Dedifferentiated amniotic fluid mesenchymal stem cell (primary cell): ENCODE data around the gene IL10RA.

Experiments
- DNase-seq: peaks from one replicate; pipeline ENCODE4 v3.0.0-alpha.2; 2016; ENCODE audit errors: extremely low spot score

The IL10RA gene

GRCh38 chr11:117992620-117993019 is 6.4 kb downstream of the IL10RA start:
- DNase-seq = no peak

GRCh38 chr11:117993988-117994745 is 8.0 kb downstream of the IL10RA start:
- DNase-seq = no peak

- no peak for DNase-seq
These were observed 9.3 kb downstream of the IL10RA start for GRCh38 chr11:117995472-117995871.

- no peak for DNase-seq
These were observed 9.9 kb downstream of the IL10RA start for GRCh38 chr11:117996058-117996457.

GRCh38 chr11:117997406-117997805 is 11.2 kb downstream of the IL10RA start:
- no peak for DNase-seq

GRCh38 chr11:117997823-117998579 is 11.8 kb downstream of the IL10RA start:
- DNase-seq = no peak

GRCh38 chr11:117998664-117999353 is 12.6 kb downstream of the IL10RA start:
- no peak for DNase-seq

GRCh38 chr11:117999354-117999993 is 13.3 kb downstream of the IL10RA start:
- no peak for DNase-seq

GRCh38 chr11:118000067-118000849 is 14.1 kb downstream of the IL10RA start:
- no peak for DNase-seq

GRCh38 chr11:118000850-118001228 is 14.6 kb downstream of the IL10RA start:
- DNase-seq = no peak

- no peak for DNase-seq
These were observed 15.3 kb downstream of the IL10RA start for GRCh38 chr11:118001494-118001971.

GRCh38 chr11:118002010-118002540 is 15.9 kb downstream of the IL10RA start:
- DNase-seq = no peak

- no peak for DNase-seq
These were observed 16.6 kb downstream of the IL10RA start for GRCh38 chr11:118002541-118003423.

- no peak for DNase-seq
These were observed 17.3 kb downstream of the IL10RA start for GRCh38 chr11:118003456-118003855.

- DNase-seq = no peak
These were observed 18.5 kb downstream of the IL10RA start for GRCh38 chr11:118004543-118005223.

GRCh38 chr11:118005224-118006152 is 19.3 kb downstream of the IL10RA start:
- DNase-seq = no peak

- no peak for DNase-seq
These were observed 19.9 kb downstream of the IL10RA start for GRCh38 chr11:118006153-118006534.

GRCh38 chr11:118007040-118007439 is 20.8 kb downstream of the IL10RA start:
- no peak for DNase-seq
